K562 (cell line): ENCODE results near the gene CENPT. TPM values are rescaled to one million over a fixed set of nuclear protein-coding genes. Genes with fewer than 3 reads are reported as not detected.

ENCODE experiments used
- ATAC-seq: fragments of 200-7000 bp; cut with Tn5 transposase; 3 replicates; pipeline ENCODE4 v1.9.1; 2020; ENCODE audit warnings: moderate library complexity
- BruUV-seq: library from RNA; stranded (reverse); fragments of 400-500 nt; replicated peaks from 2 replicates; lab custom pipeline; 2021; lab: Mats Ljungman, UMichigan
- CTCF ChIA-PET: fragments of 300-600 bp; formaldehyde crosslinking; extraction: SDS; loops from one replicate; lab custom pipeline; 2021; ENCODE audit warnings: low intra/inter-chr PET ratio; lab: Yijun Ruan, JAX
- POLR2A ChIA-PET: fragments of 300-600, 350-650 bp; sonication (Branson Sonifier 250); formaldehyde crosslinking; extraction: SDS; loops from one replicate; lab custom pipeline; 2021; ENCODE audit warnings: antibody characterized with exemption, inconsistent platforms; lab: Yijun Ruan, JAX
- DNase-seq, 4 experiments: peaks; one replicate each; pipeline versions ENCODE4 v3.0.0 to v3.0.0-alpha.2; 2011 to 2018; ENCODE audit warnings: low spot score in 3 of 4, mixed read lengths in 3 of 4; ENCODE audit errors: extremely low read depth in 1 of 4
- FAIRE-seq: peaks from 2 replicates; lab custom pipeline; 2011; peaks lifted over from hg19 to GRCh38; lab: Jason Lieb, UNC
- H2AFZ ChIP-seq: 2 replicates; pipeline ENCODE4 v1.6.0; 2011; ENCODE audit warnings: low read depth, low read length, control low read depth, inconsistent platforms
- H3K27ac ChIP-seq: fragments of 200-600 bp; 3 replicates; pipeline ENCODE4 v1.8.0; 2011; ENCODE audit warnings: low read depth, mild to moderate bottlenecking, control low read depth, inconsistent platforms, low read length, moderate library complexity, mixed read lengths; ENCODE audit errors: extremely low read depth
- H3K27me3 ChIP-seq, 2 experiments: fragments of 300-600 bp in 1 of 2; 2 replicates in 1 of 2; 3 replicates in 1 of 2; pipeline versions ENCODE4 v1.6.0 to v1.8.0; 2011; ENCODE audit warnings: inconsistent platforms in 2 of 2, low read length in 2 of 2, mild to moderate bottlenecking in 1 of 2, mixed read lengths in 1 of 2, moderate library complexity in 1 of 2; ENCODE audit not compliant: control insufficient read depth in 2 of 2, insufficient read depth in 2 of 2
- H3K36me3 ChIP-seq: fragments of 300-600 bp; 3 replicates; pipeline ENCODE4 v1.8.0; 2011; ENCODE audit warnings: mild to moderate bottlenecking, low read length, inconsistent platforms; ENCODE audit not compliant: control insufficient read depth, insufficient read depth
- H3K4me1 ChIP-seq, 2 experiments: fragments of 200-600 bp in 1 of 2; replicated peaks in 1 of 2; 2 replicates in 1 of 2; 3 replicates in 1 of 2; pipeline versions ENCODE4 v1.5.1 to v1.8.0; 2011; ENCODE audit warnings: inconsistent platforms in 2 of 2, low read length in 2 of 2, mild to moderate bottlenecking in 1 of 2, mixed read lengths in 1 of 2, moderate library complexity in 1 of 2; ENCODE audit not compliant: control insufficient read depth in 2 of 2, insufficient read depth in 2 of 2
- H3K4me2 ChIP-seq: 2 replicates; pipeline ENCODE4 v1.6.1; 2011; ENCODE audit warnings: low read length, control low read depth, inconsistent platforms, mixed read lengths; ENCODE audit not compliant: insufficient read depth
- H3K4me3 ChIP-seq: fragments of 200-600 bp; sonication (generic), shearing (Covaris generic); 2 replicates; pipeline ENCODE4 v1.5.1; 2016; ENCODE audit warnings: control low read depth, inconsistent platforms
- H3K79me2 ChIP-seq: fragments of 200-600 bp; 3 replicates; pipeline ENCODE4 v1.8.0; 2011; ENCODE audit warnings: low read length, inconsistent platforms; ENCODE audit not compliant: control insufficient read depth, insufficient read depth
- H3K9ac ChIP-seq, 2 experiments: 2 replicates each; pipeline versions ENCODE4 v1.6.0 to v1.6.1; 2011; ENCODE audit warnings: low read depth in 2 of 2, low read length in 2 of 2, control low read depth in 1 of 2, inconsistent platforms in 1 of 2, mild to moderate bottlenecking in 1 of 2, mixed read lengths in 1 of 2; ENCODE audit not compliant: insufficient read depth in 1 of 2
- H3K9me1 ChIP-seq: one replicate; pipeline ENCODE4 v1.6.0; 2011; ENCODE audit warnings: inconsistent platforms, mild to moderate bottlenecking, low read length, moderate library complexity; ENCODE audit not compliant: control insufficient read depth, insufficient read depth
- H3K9me3 ChIP-seq: replicated peaks from 2 replicates; pipeline ENCODE4 v1.5.1; 2011; ENCODE audit warnings: low read depth, low read length, inconsistent platforms; ENCODE audit not compliant: control insufficient read depth, insufficient read depth
- H4K20me1 ChIP-seq: replicated peaks from 2 replicates; pipeline ENCODE4 v1.6.1; 2011; ENCODE audit warnings: low read length, inconsistent platforms, mixed read lengths; ENCODE audit not compliant: control insufficient read depth, insufficient read depth
- HDAC1 ChIP-seq, 2 experiments: fragments of 450-650 bp; IDR thresholded peaks; 2 replicates each; pipeline ENCODE4 v1.6.1; 2016 to 2017; ENCODE audit warnings: inconsistent platforms in 1 of 2, mild to moderate bottlenecking in 1 of 2, moderate library complexity in 1 of 2
- NRF1 ChIP-seq, 2 experiments: fragments of 450-650 bp; IDR thresholded peaks in 1 of 2; conservative IDR thresholded peaks in 1 of 2; 2 replicates each; pipeline ENCODE4 v1.6.1; 2014; ENCODE audit warnings: mild to moderate bottlenecking in 2 of 2
- SIN3A ChIP-seq, 2 experiments: fragments of 150-350 bp in 1 of 2; IDR thresholded peaks; 2 replicates each; pipeline ENCODE4 v1.6.1; 2011 to 2016; ENCODE audit warnings: borderline replicate concordance in 2 of 2, low read depth in 2 of 2, low read length in 2 of 2, mild to moderate bottlenecking in 2 of 2, moderate library complexity in 2 of 2; ENCODE audit not compliant: control insufficient read depth in 1 of 2
- SRSF7 ChIP-seq: fragments of 200-400 bp; formaldehyde crosslinking; optimal IDR thresholded peaks from 2 replicates; pipeline ENCODE3; 2017; ENCODE audit warnings: mild to moderate bottlenecking, low read depth, low read length
- ZNF133 ChIP-seq: fragments of 250-450 bp; sonication (Bioruptor Pico); IDR thresholded peaks from 2 replicates; pipeline ENCODE4 v1.4.0; 2020; ENCODE audit warnings: mild to moderate bottlenecking
- WGBS: fragments of 100-300 bp; shearing (Covaris generic); methylation state at CpG from one replicate; pipeline ENCODE4 v1.1.6; 2016; ENCODE audit warnings: low coverage, mixed read lengths; ENCODE audit not compliant: insufficient coverage; ENCODE audit errors: missing lambda C conversion rate; 5-methylcytosine and 5-hydroxymethylcytosine counted together
- in situ Hi-C: fragments of 300-500 bp; cut with MboI; formaldehyde crosslinking; loops from 4 replicates; pipeline ENCODE4 v1.15.0; 2018; ENCODE audit warnings: inconsistent platforms, mixed read lengths
- intact Hi-C: fragments of 100-400 bp; cut with micrococcal nuclease; formaldehyde crosslinking; loops from 2 replicates; pipeline ENCODE4 v1.14.2; 2022
- polyA plus RNA-seq, 8 experiments: library from polyadenylated mRNA; depleted of rRNA in 4 of 8; stranded (reverse) in 5 of 8; unstranded in 3 of 8; fragments of >200 nt; fragmentation: Nextera tagmentation in 2 of 8; fragmentation: Illumina TruSeq in 1 of 8; extraction: Ambion mirVana in 2 of 8; extraction: Trizol in 1 of 8; gene quantifications; 2 replicates each; pipeline versions ENCODE4 v1.2.1 to v1.2.3, GENCODE V29; 2011 to 2014; ENCODE audit warnings: inconsistent platforms in 1 of 8, missing spikeins in 1 of 8
- total RNA-seq, 7 experiments: library from RNA; depleted of rRNA in 6 of 7; stranded (reverse); fragments of >200 nt in 6 of 7; fragmentation: Illumina TruSeq in 2 of 7; extraction: Trizol in 2 of 7; gene quantifications; 2 replicates each; pipeline versions ENCODE4 v1.2.1 to v1.2.3, GENCODE V29; 2011 to 2021; ENCODE audit warnings: low replicate concordance in 1 of 7
- TF ChIP-seq, protein P1 (sequence below): sonication (generic); formaldehyde crosslinking; IDR thresholded peaks from 2 replicates; pipeline ENCODE4 v1.9.0; 2022; ENCODE audit warnings: mild to moderate bottlenecking, missing genetic modification reagents
- TF ChIP-seq, protein P2 (sequence below): fragments of 450-650 bp; IDR thresholded peaks from 2 replicates; pipeline ENCODE4 v1.6.1; 2017; ENCODE audit warnings: mild to moderate bottlenecking, moderate library complexity
- TF ChIP-seq, protein P3 (sequence below): conservative IDR thresholded peaks from 2 replicates; pipeline ENCODE4 v1.6.1; 2011; ENCODE audit warnings: low read depth, mild to moderate bottlenecking, low read length; ENCODE audit not compliant: control insufficient read depth

CENPT gene
- total and polyA plus RNA-seq, 9 of the 15 experiments (the other 6 are each of a cell fraction or from before 2014, with no cell fraction given): 3.6 to 94.2 (median 44.1) TPM

DNA sequence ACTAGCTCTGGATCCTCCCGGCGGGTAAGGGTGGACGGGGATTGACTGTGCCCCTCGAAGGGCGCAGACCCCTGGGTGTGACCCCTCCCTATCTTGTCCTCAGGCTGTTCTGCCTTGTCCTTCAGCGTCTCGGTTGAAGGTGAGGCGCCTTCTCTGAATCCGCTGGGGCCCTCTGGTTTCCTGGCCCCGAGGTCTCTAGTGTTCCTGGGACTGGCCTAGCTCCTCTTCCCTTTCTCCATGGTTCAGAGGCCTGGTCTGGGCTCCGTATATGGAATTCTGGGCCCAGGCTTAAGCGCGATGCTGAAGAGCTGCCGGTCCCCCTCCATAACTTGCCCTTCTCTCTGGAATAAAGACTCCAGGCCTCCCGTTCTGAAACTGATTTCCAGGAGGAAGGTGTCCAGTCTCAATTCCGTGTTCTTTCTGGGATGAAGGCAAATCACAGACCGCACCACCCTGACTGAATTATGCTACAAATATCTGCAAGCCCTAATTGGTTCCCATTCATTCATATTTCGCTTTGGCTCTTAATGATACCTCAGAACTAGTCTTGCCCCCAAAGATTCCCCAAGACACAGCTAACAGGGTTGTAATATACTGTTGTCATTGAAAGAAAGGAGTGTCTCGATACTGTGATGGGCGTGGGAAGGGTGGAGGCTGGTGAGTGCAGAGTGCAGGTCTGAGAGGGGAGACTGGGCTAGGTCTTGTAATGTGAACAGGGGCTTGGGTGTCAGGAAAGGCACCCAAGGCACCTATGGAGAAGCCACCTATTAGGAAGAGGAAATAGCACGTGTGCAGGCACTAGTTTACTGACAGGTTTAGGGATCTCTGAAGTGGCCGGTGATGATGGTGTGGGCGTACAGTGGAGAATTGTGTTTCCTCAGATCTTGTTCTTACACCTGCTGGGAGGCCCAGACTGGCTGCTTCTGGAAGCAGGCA, 26.2 kb upstream of the CENPT start:
- CTCF ChIA-PET: no interaction called here
- peak; percentile 19 for ATAC-seq
- Histone ChIP-seq H3K36me3 (peaks cover 79% of the 10 kb centered on the region; the same call in 2 of the 3 replicates), H3K27me3 (no peaks in the 10 kb centered on the region), H4K20me1 (peaks cover 14% of the 10 kb centered on the region), H3K4me3 (peak overlapping the region; percentile 85), H3K4me1 (peaks cover 21% of the 10 kb centered on the region in 2 experiments; a peak in 4 of 5 replicates), H3K9me3 (no peaks in the 10 kb centered on the region), H2AFZ (peak overlapping the region; percentile 82), H3K4me2 (peak overlapping the region; percentile 89), H3K79me2 (peaks cover 40% of the 10 kb centered on the region), H3K27ac (peak overlapping the region; percentile 83), H3K9ac (peak overlapping the region; percentile 87 to 99), H3K9me1 (no peaks in the 10 kb centered on the region)
- TF ChIP-seq ZNF133 (CRISPR knock-in tag) (no peak), SIN3A (IDR thresholded peaks at IDR 0.05; ENCODE audit: borderline replicate concordance in 2 of 2, control insufficient read depth in 1 of 2, low read depth in 2 of 2, low read length in 2 of 2) (0 out of 4 replicates have a peak, but pooled peaks of 1 of the 2 experiments have one; percentile 22), HDAC1 (IDR thresholded peaks at IDR 0.05) (peak in 1 of 2 experiments; percentile 11; a peak in 1 of 4 replicates), NRF1 (conservative IDR thresholded peaks at IDR 0.05 in 1 of 2, IDR thresholded peaks at IDR 0.05 in 1 of 2) (peak in 1 of 2 experiments; percentile 3; a peak in 1 of 4 replicates), SRSF7 (no peak)
- TF ChIP-seq, protein P1, sequence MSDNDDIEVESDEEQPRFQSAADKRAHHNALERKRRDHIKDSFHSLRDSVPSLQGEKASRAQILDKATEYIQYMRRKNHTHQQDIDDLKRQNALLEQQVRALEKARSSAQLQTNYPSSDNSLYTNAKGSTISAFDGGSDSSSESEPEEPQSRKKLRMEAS (CRISPR knock-in tag): peak; percentile 32; the same call in 1 of the 2 replicates
- TF ChIP-seq, protein P2, sequence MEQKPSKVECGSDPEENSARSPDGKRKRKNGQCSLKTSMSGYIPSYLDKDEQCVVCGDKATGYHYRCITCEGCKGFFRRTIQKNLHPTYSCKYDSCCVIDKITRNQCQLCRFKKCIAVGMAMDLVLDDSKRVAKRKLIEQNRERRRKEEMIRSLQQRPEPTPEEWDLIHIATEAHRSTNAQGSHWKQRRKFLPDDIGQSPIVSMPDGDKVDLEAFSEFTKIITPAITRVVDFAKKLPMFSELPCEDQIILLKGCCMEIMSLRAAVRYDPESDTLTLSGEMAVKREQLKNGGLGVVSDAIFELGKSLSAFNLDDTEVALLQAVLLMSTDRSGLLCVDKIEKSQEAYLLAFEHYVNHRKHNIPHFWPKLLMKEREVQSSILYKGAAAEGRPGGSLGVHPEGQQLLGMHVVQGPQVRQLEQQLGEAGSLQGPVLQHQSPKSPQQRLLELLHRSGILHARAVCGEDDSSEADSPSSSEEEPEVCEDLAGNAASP: no peak
- TF ChIP-seq, protein P3, sequence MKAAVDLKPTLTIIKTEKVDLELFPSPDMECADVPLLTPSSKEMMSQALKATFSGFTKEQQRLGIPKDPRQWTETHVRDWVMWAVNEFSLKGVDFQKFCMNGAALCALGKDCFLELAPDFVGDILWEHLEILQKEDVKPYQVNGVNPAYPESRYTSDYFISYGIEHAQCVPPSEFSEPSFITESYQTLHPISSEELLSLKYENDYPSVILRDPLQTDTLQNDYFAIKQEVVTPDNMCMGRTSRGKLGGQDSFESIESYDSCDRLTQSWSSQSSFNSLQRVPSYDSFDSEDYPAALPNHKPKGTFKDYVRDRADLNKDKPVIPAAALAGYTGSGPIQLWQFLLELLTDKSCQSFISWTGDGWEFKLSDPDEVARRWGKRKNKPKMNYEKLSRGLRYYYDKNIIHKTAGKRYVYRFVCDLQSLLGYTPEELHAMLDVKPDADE: peak; percentile 10; the same call in 1 of the 2 replicates
- 4% methylated on average over 21 of the region's 23 CpGs for WGBS
- POLR2A ChIA-PET: interaction anchor here (0.6 to 2.6 kb wide), 8 partner anchors 8 to 135 kb away, joined by 3 to 15 read pairs (median 4); partner anchors contain the start of gene NRN1L
- TSS peak; percentile 55 for BruUV-seq
- intact Hi-C loops: no loop called here
- FAIRE-seq: peak; percentile 67
- in situ Hi-C loops: no loop called here
- peak in 1 of 4 experiments; percentile 34 for DNase-seq
